ENCODE results near the gene ALG1L2.
A peak's percentile ranks its signal among the peaks of the same experiment; 100 is the strongest.
"Not testable (repeated sequence)": the region's sequence is repeated elsewhere in the genome, so short reads cannot be mapped to it uniquely, and the experiment has no call there.

Gene ALG1L2

DNA sequence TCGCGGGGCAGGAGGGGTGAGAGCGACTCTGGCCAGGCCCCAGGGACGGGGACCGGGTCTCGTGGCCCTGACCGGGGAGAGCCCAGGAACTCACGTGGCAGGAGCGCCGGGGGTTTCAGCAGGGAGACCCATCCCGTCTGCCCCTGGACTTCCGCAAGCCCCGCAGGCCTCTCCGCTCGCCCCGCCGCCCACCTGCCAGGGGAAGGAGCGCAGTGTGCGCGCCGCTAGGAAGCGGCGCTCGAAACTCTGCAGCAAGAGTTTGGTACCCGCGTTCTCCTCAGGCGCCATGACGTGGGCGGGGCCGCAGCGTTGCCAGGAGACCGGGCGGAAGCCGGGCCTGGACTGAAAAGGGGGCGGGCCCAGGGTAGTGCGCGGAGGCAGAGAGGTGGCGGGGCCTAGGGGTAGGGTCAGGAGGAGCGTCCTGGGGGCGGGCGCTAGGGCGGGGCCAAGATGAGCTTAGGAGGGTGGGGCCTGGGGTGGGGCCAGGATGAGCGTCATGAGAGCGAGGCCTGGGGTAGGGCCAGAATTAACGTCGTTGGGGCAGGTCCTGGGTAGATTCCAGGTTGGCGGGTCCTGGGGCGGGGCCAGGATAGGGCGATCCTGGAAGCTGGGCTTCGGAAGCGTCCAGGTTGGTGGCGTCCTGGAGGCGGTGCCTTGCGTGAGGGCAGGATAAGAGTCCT, 29.7 kb downstream of the ALG1L2 start:
- Histone ChIP-seq H3K27ac (ENCODE audit: low read depth, low read length) (peak overlapping the region; percentile 68; the same call in 1 of the 2 replicates), H3K9me3 (ENCODE audit: insufficient read depth, low read depth, low read length) (no peaks in the 10 kb centered on the region), H3K36me3 (ENCODE audit: insufficient read depth, low read length) (no peaks in the 10 kb centered on the region), H3K9ac (ENCODE audit: low read depth, low read length) (peak overlapping the region; percentile 73), H3K4me1 (ENCODE audit: insufficient read depth, low read length) (no peaks in the 10 kb centered on the region), H3K27me3 (ENCODE audit: insufficient read depth, low read length) (no peaks in the 10 kb centered on the region), H3K4me3 (ENCODE audit: low read length) (peak overlapping the region; percentile 89)
- WGBS: under 1% methylated on average over 54 of the region's 54 CpGs

DNA sequence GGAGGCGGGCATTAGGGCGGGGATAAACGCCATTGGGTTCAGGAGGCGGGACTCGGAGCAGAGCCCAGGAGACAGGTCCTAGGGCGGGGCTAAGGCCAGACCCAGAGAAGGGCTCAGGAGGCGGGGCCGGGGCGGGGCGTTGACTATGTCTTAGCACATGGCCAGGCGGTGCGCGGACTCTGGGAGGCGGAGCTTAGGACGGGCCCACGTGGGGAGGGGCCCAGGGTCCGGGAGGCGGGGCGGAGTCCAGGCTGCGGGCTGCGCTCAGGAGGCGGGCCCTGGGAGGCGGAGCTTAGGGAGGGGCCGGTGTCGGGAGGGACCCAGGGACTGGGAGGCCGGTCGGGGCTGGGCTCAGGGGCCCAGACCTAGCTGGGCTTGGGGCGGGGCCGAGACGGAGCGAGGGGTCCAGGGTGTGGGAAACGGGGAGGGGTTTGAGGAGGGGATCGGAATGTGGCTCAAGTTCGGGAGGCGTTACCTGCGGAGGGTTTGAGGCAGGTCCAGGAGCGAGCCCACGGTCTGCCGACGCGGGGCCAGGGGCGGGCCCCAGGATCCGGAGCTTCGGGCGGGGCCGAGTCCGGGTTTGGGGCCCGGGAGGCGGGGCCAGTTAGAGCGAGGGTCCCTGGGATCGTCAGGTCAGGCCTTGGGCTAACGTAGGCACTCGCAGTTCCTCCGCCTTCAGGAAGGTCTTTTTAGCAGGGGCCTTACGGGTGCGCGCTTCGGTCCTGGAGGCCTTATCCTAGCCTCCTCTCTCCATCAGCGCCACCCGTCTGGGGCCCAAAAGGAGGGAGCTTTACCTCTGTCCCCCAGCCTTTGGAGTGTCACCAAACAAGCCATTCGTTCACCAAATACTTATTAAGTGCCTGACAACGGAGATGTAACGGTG, 30.5 kb downstream of the ALG1L2 start:
- H3K4me1 ChIP-seq (ENCODE audit: insufficient read depth, low read length); H3K9me3 ChIP-seq (ENCODE audit: insufficient read depth, low read depth, low read length); H3K27me3 ChIP-seq (ENCODE audit: insufficient read depth, low read length); H3K36me3 ChIP-seq (ENCODE audit: insufficient read depth, low read length): not testable (repeated sequence)
- Histone ChIP-seq H3K27ac (ENCODE audit: low read depth, low read length) (peak overlapping the region; percentile 85), H3K4me3 (ENCODE audit: low read length) (peak overlapping the region; percentile 96), H3K9ac (ENCODE audit: low read depth, low read length) (peak overlapping the region; percentile 86)
- under 1% methylated on average over 61 of the region's 63 CpGs for WGBS

- under 1% methylated on average over 6 of the region's 7 CpGs for WGBS
- H3K36me3 ChIP-seq (ENCODE audit: insufficient read depth, low read length); H3K27me3 ChIP-seq (ENCODE audit: insufficient read depth, low read length); H3K4me1 ChIP-seq (ENCODE audit: insufficient read depth, low read length); H3K9me3 ChIP-seq (ENCODE audit: insufficient read depth, low read depth, low read length): not testable (repeated sequence)
- peak overlapping the region; percentile 96 for H3K4me3 ChIP-seq (ENCODE audit: low read length)
- peak overlapping the region; percentile 85 for H3K27ac ChIP-seq (ENCODE audit: low read depth, low read length)
- peak overlapping the region; percentile 86 for H3K9ac ChIP-seq (ENCODE audit: low read depth, low read length)
Observed at GRCh38 chr3:130112748-130113073, 31.1 kb downstream of the ALG1L2 start.

GRCh38 chr3:130115400-130115799, 33.8 kb downstream of the ALG1L2 start:
- not testable (repeated sequence) for H3K36me3 ChIP-seq (ENCODE audit: insufficient read depth, low read length); H3K4me1 ChIP-seq (ENCODE audit: insufficient read depth, low read length); H3K27ac ChIP-seq (ENCODE audit: low read depth, low read length); H3K27me3 ChIP-seq (ENCODE audit: insufficient read depth, low read length); H3K9ac ChIP-seq (ENCODE audit: low read depth, low read length); H3K4me3 ChIP-seq (ENCODE audit: low read length); H3K9me3 ChIP-seq (ENCODE audit: insufficient read depth, low read depth, low read length)
- WGBS: 94% methylated on average over 2 of the region's 2 CpGs

DNA sequence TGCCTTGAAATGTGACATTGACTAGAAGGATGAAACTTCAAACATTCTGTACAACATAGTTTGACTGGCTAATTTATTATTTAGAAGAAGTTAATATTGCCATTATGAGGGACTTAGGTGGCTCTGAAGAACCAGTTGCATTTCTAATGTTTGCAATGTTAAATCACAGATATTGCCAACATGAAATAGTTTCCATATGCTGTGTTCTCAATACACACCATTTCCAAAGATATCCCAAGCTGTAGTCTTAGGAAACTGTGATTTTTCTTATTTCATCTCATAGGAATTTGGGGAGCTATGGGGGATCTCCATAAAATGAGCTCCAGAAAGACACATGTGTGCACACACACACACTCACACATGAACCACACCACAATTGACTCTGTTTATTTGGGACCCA, 36.3 kb downstream of the ALG1L2 start:
- Histone ChIP-seq H3K9me3 (ENCODE audit: insufficient read depth, low read depth, low read length) (no peaks in the 10 kb centered on the region), H3K9ac (ENCODE audit: low read depth, low read length) (no peak overlapping the region), H3K27me3 (ENCODE audit: insufficient read depth, low read length) (no peaks in the 10 kb centered on the region), H3K4me1 (ENCODE audit: insufficient read depth, low read length) (no peaks in the 10 kb centered on the region), H3K4me3 (ENCODE audit: low read length) (no peak overlapping the region), H3K36me3 (ENCODE audit: insufficient read depth, low read length) (no peaks in the 10 kb centered on the region), H3K27ac (ENCODE audit: low read depth, low read length) (no peak overlapping the region)

DNA sequence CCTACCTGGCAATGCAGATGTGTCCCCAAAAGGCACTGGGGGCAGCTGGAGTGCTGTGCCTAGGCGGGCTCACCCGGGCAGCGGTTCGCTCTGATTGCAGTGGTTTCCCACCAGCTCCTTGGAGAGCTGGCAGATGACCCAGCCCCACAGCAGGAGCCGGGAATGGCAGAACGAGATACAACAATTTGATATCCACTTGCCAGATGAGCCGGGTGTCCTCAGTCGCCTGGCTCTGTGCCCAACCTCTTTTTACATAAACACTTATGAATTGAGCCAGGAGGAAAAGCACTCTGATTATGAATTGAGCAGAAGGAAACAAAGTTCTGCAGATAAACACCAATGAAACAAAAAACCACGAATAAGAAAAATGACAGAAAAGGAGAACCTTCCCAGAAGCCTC, 38.2 kb downstream of the ALG1L2 start:
- H3K4me3 ChIP-seq (ENCODE audit: low read length); H3K27ac ChIP-seq (ENCODE audit: low read depth, low read length): not testable (repeated sequence)

DNA sequence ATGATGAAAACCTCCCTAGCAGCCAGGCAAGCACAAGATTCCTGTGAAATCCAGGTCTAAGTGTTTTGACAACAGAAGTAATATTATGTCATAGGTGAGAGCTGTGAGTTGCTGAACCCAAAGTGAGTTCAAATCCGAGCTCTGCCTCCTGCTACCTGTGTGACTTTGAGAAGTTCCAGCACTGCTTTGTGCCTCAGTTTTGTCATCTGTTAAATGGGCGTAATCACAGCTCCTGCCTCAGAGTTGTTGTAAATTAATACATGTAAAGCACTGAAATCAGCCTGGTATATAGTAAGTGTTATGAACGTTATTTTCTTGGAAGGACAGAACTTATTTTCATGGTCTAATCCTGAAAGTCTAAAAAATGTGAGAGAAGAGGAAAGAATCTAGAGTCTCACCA, 38.7 kb downstream of the ALG1L2 start:
- not testable (repeated sequence) for H3K9ac ChIP-seq (ENCODE audit: low read depth, low read length); H3K9me3 ChIP-seq (ENCODE audit: insufficient read depth, low read depth, low read length); H3K36me3 ChIP-seq (ENCODE audit: insufficient read depth, low read length); H3K4me1 ChIP-seq (ENCODE audit: insufficient read depth, low read length); H3K27me3 ChIP-seq (ENCODE audit: insufficient read depth, low read length); H3K4me3 ChIP-seq (ENCODE audit: low read length); H3K27ac ChIP-seq (ENCODE audit: low read depth, low read length)
- WGBS: 99% methylated on average over 3 of the region's 3 CpGs

More for the DNA sequence above, 38.2 kb downstream of the ALG1L2 start:
- WGBS: 94% methylated on average over 8 of the region's 9 CpGs
- not testable (repeated sequence) for H3K27me3 ChIP-seq (ENCODE audit: insufficient read depth, low read length); H3K36me3 ChIP-seq (ENCODE audit: insufficient read depth, low read length); H3K9me3 ChIP-seq (ENCODE audit: insufficient read depth, low read depth, low read length); H3K4me1 ChIP-seq (ENCODE audit: insufficient read depth, low read length); H3K9ac ChIP-seq (ENCODE audit: low read depth, low read length)

DNA sequence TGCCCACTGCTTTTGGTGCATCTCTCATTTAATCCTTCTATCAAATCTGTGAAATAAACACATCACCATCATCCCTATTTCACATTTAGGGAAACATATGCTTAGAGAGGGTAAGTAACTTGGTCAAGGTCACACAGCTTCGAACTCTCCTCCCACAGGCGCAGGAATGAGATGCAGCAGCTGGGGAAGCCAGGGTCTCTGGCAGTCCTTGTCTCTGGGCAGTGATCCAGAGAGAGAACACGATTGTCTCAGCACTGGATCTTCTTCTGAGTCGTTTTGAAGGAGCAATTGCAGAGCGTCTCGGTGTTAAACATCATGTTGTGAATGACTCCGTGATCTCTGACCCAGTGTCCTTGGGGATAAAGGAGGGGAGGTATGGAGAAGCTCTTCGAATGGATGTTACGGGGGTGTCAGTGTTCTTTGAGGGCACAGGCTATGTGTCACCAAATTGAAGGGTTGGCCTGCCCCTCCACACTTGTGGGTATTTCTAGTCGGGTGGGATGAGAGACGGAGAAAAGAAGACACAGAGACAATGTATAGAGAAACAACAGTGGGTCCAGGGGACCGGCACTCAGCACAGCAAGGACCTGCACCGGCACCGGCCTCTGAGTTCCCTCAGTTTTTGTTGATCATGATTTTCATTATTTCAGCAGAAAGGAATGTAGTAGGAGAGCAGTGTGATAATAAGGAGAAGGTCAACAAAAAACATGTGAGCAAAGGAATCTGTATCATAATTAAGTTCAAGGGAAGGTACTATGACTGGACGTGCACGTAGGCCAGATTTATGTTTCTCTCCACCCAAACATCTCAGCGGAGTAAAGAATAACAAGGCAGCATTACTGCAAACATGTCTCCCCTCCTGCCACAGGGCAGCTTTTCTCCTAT, 41.5 kb downstream of the ALG1L2 start:
- not testable (repeated sequence) for H3K27ac ChIP-seq (ENCODE audit: low read depth, low read length); H3K9me3 ChIP-seq (ENCODE audit: insufficient read depth, low read depth, low read length); H3K9ac ChIP-seq (ENCODE audit: low read depth, low read length); H3K36me3 ChIP-seq (ENCODE audit: insufficient read depth, low read length); H3K4me3 ChIP-seq (ENCODE audit: low read length); H3K4me1 ChIP-seq (ENCODE audit: insufficient read depth, low read length); H3K27me3 ChIP-seq (ENCODE audit: insufficient read depth, low read length)
- WGBS: 89% methylated on average over 15 of the region's 17 CpGs

- 87% methylated on average over 2 of the region's 2 CpGs for WGBS
- H3K4me3 ChIP-seq (ENCODE audit: low read length); H3K9me3 ChIP-seq (ENCODE audit: insufficient read depth, low read depth, low read length); H3K9ac ChIP-seq (ENCODE audit: low read depth, low read length); H3K36me3 ChIP-seq (ENCODE audit: insufficient read depth, low read length); H3K27ac ChIP-seq (ENCODE audit: low read depth, low read length); H3K27me3 ChIP-seq (ENCODE audit: insufficient read depth, low read length); H3K4me1 ChIP-seq (ENCODE audit: insufficient read depth, low read length): not testable (repeated sequence)
Observed at GRCh38 chr3:130125406-130125805, 43.8 kb downstream of the ALG1L2 start.

DNA sequence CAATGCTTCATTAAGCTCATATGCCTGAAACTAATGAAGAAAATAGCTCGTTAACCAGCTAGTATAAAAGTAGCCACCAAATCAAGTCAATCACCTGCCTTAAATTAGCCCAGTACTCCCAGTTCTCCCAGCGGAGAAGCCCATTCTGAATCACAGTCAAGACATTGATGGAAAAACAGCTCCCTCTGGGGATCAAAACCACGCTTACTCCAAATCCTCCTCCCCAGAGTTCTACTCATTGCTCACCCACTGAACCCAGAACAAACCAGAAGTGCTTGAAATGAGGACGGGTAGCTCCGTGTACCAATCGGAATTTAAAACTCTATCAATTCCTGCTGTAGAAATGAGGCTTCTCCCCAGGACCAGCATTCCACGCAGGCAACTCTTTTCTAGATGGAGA, 54.7 kb downstream of the ALG1L2 start:
- not testable (repeated sequence) for H3K4me3 ChIP-seq (ENCODE audit: low read length); H3K9ac ChIP-seq (ENCODE audit: low read depth, low read length); H3K27me3 ChIP-seq (ENCODE audit: insufficient read depth, low read length); H3K36me3 ChIP-seq (ENCODE audit: insufficient read depth, low read length); H3K27ac ChIP-seq (ENCODE audit: low read depth, low read length); H3K9me3 ChIP-seq (ENCODE audit: insufficient read depth, low read depth, low read length); H3K4me1 ChIP-seq (ENCODE audit: insufficient read depth, low read length)
- 68% methylated on average over 7 of the region's 7 CpGs for WGBS

GRCh38 chr3:130137685-130138084, 56.1 kb downstream of the ALG1L2 start:
- not testable (repeated sequence) for H3K36me3 ChIP-seq (ENCODE audit: insufficient read depth, low read length); H3K27ac ChIP-seq (ENCODE audit: low read depth, low read length); H3K27me3 ChIP-seq (ENCODE audit: insufficient read depth, low read length); H3K9me3 ChIP-seq (ENCODE audit: insufficient read depth, low read depth, low read length); H3K4me1 ChIP-seq (ENCODE audit: insufficient read depth, low read length); H3K4me3 ChIP-seq (ENCODE audit: low read length); H3K9ac ChIP-seq (ENCODE audit: low read depth, low read length)
- 67% methylated on average over 1 of the region's 2 CpGs for WGBS

Data from HUES64 (cell line).